PC-9 (cell line): ENCODE measurements around the gene C15orf40. TPM values are rescaled to one million over a fixed set of nuclear protein-coding genes. Genes with fewer than 3 reads are reported as not detected.
"Not testable (repeated sequence)": the region's sequence is repeated elsewhere in the genome, so short reads cannot be mapped to it uniquely, and the experiment has no call there.

Experiments
- BruUV-seq: library from RNA; stranded (reverse); fragments of 400-500 nt; replicated peaks from 2 replicates; lab custom pipeline; 2021; lab: Mats Ljungman, UMichigan
- CTCF ChIA-PET: fragments of 300-600 bp; sonication (Branson Sonifier 250); formaldehyde crosslinking; loops from one replicate; lab custom pipeline; 2022; ENCODE audit warnings: antibody characterized with exemption; lab: Charles Lee
- POLR2A ChIA-PET: fragments of 300-600 bp; sonication (Branson Sonifier 250); formaldehyde crosslinking; loops from one replicate; lab custom pipeline; 2022; ENCODE audit warnings: antibody characterized with exemption; ENCODE audit not compliant: unreplicated experiment; lab: Charles Lee
- DNase-seq, 2 experiments: peaks; one replicate each; pipeline versions ENCODE4 v3.0.0 to v3.0.0-alpha.2; 2015 to 2022; ENCODE audit warnings: mixed read lengths in 1 of 2
- H2AFZ ChIP-seq: fragments of 200-600 bp; sonication (generic); 2 replicates; pipeline ENCODE4 v1.8.1; 2017; ENCODE audit warnings: antibody characterized with exemption
- H3F3A ChIP-seq: fragments of 200-600 bp; sonication (generic); 2 replicates; pipeline ENCODE4 v1.8.1; 2017; ENCODE audit warnings: antibody characterized with exemption, mild to moderate bottlenecking, low read depth; ENCODE audit not compliant: insufficient read depth
- H3K27ac ChIP-seq: fragments of 200-600 bp; sonication (generic); 2 replicates; pipeline ENCODE4 v1.6.1; 2016; ENCODE audit warnings: mixed run types
- H3K27me3 ChIP-seq: fragments of 200-600 bp; sonication (generic); 2 replicates; pipeline ENCODE4 v1.6.1; 2016; ENCODE audit warnings: low read depth, mixed run types; ENCODE audit not compliant: insufficient read depth
- H3K36me3 ChIP-seq: fragments of 200-600 bp; sonication (generic); 2 replicates; pipeline ENCODE4 v1.6.1; 2016; ENCODE audit warnings: low read depth, mixed run types
- H3K4me1 ChIP-seq: fragments of 200-600 bp; sonication (generic); replicated peaks from 2 replicates; pipeline ENCODE4 v1.6.1; 2016; ENCODE audit warnings: mixed run types; ENCODE audit not compliant: insufficient read depth
- H3K4me2 ChIP-seq: fragments of 200-600 bp; sonication (generic); 2 replicates; pipeline ENCODE4 v1.6.1; 2017; ENCODE audit warnings: mixed run types
- H3K4me3 ChIP-seq: fragments of 200-600 bp; sonication (generic); 2 replicates; pipeline ENCODE4 v1.6.1; 2016; ENCODE audit warnings: mixed run types
- H3K79me2 ChIP-seq: fragments of 200-600 bp; sonication (generic); 2 replicates; pipeline ENCODE4 v1.6.1; 2017; ENCODE audit warnings: low read depth, mixed run types
- H3K9me2 ChIP-seq: fragments of 200-600 bp; sonication (generic); 2 replicates; pipeline ENCODE4 v1.8.1; 2017; ENCODE audit warnings: mild to moderate bottlenecking; ENCODE audit not compliant: insufficient read depth
- H3K9me3 ChIP-seq: fragments of 200-600 bp; sonication (generic); 2 replicates; pipeline ENCODE4 v1.8.1; 2016; ENCODE audit warnings: low read depth; ENCODE audit not compliant: insufficient read depth
- H4K20me1 ChIP-seq: fragments of 200-600 bp; sonication (generic); 2 replicates; pipeline ENCODE4 v1.8.1; 2017; ENCODE audit not compliant: insufficient read depth
- CTCF ChIP-seq: fragments of 200-600 bp; sonication (generic); conservative IDR thresholded peaks from 2 replicates; pipeline ENCODE4 v1.6.1; 2017; ENCODE audit warnings: mixed run types, antibody characterized with exemption, mild to moderate bottlenecking, moderate library complexity
- EZH2 ChIP-seq: fragments of 200-600 bp; sonication (generic); IDR thresholded peaks from 2 replicates; pipeline ENCODE4 v1.8.0; 2017; ENCODE audit warnings: antibody characterized with exemption, low read depth
- intact Hi-C: fragments of 100-400 bp; cut with micrococcal nuclease; formaldehyde crosslinking; loops from one replicate; pipeline ENCODE4 v1.10.0; 2022; ENCODE audit not compliant: unreplicated experiment
- total RNA-seq: library from RNA; stranded (reverse); gene quantifications from 2 replicates; pipeline ENCODE4 v1.2.3, GENCODE V29; 2021

C15orf40 gene
- total RNA-seq, 1 experiment from 2014 or later = 21.2 TPM

DNA sequence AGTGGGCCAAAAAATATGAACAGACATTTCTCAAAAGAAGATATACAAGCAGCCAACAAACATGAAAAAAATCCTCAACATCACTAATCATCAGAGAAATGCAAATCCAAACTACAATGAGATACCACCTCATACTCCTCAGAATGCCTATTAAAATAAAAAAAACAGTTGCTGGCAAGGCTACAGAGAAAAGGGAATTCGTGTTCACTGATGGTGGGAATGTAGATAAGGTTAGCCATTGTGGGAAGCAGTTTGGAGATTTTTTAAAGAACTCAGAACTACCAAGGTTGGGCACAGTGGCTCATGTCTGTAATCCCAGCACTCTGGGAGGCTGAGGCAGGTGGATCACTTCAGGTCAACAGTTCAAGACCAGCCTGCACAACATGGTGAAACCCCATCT lies 27.8 kb upstream of the C15orf40 start:
- Histone ChIP-seq H3K36me3 (peaks cover 27% of the 10 kb centered on the region), H3K4me2 (no peak overlapping the region), H3K9me2 (no peaks in the 10 kb centered on the region), H4K20me1 (peaks cover 37% of the 10 kb centered on the region), H3F3A (peaks cover 6% of the 10 kb centered on the region; the same call in 1 of the 2 replicates), H3K4me3 (no peak overlapping the region), H3K9me3 (no peaks in the 10 kb centered on the region), H3K27ac (no peak overlapping the region), H2AFZ (no peak overlapping the region), H3K4me1 (no peaks in the 10 kb centered on the region), H3K79me2 (peaks cover 77% of the 10 kb centered on the region), H3K27me3 (no peaks in the 10 kb centered on the region)
- no TSS peak for BruUV-seq
- ChIA-PET POLR2A (no interaction called here), CTCF (no interaction called here)
- TF ChIP-seq EZH2 (no peak), CTCF (no peak)
- no peak for DNase-seq
- intact Hi-C loops = no loop called here

- Histone ChIP-seq H3K4me2 (no peak overlapping the region), H3K9me2 (no peaks in the 10 kb centered on the region), H3K27me3 (no peaks in the 10 kb centered on the region), H3K4me3 (no peak overlapping the region), H2AFZ (no peak overlapping the region), H3K27ac (no peak overlapping the region), H3K36me3 (peaks cover 23% of the 10 kb centered on the region), H3K79me2 (peaks cover 84% of the 10 kb centered on the region), H3K4me1 (no peaks in the 10 kb centered on the region), H3K9me3 (no peaks in the 10 kb centered on the region), H3F3A (peaks cover 6% of the 10 kb centered on the region; the same call in 1 of the 2 replicates), H4K20me1 (peaks cover 45% of the 10 kb centered on the region)
- no peak for TF ChIP-seq EZH2
- no peak for TF ChIP-seq CTCF
- POLR2A ChIA-PET = no interaction called here
- CTCF ChIA-PET = no interaction called here
- DNase-seq = no peak
- intact Hi-C loops = no loop called here
- no TSS peak for BruUV-seq
These were observed 24.8 kb upstream of the C15orf40 start for GRCh38 chr15:83036253-83036652.

DNA sequence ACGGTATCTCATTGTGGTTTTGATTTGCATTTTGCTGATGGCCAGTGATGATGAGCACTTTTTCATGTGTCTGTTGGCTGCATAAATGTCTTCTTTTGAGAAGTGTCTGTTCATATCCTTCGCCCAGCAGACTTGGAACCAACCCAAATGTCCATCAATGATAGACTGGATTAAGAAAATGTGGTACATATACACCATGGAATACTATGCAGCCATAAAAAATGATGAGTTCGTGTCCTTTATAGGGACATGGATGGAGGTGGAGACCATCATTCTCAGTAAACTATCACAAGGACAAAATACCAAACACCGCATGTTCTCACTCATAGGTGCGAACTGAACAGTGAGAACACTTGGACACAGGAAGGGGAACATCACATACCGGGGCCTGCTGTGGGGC lies 19.8 kb upstream of the C15orf40 start:
- POLR2A ChIA-PET, BruUV-seq, H2AFZ ChIP-seq, H3K9me3 ChIP-seq, H3K27me3 ChIP-seq, intact Hi-C loops, H3K27ac ChIP-seq, H3K9me2 ChIP-seq, DNase-seq, H3K4me1 ChIP-seq, CTCF ChIA-PET, H3K4me3 ChIP-seq, H3K4me2 ChIP-seq: not testable (repeated sequence)
- Histone ChIP-seq H3F3A (peaks cover 10% of the 10 kb centered on the region), H3K79me2 (peaks cover 48% of the 10 kb centered on the region), H3K36me3 (peaks cover 33% of the 10 kb centered on the region; the same call in 1 of the 2 replicates), H4K20me1 (peaks cover 45% of the 10 kb centered on the region)

DNA sequence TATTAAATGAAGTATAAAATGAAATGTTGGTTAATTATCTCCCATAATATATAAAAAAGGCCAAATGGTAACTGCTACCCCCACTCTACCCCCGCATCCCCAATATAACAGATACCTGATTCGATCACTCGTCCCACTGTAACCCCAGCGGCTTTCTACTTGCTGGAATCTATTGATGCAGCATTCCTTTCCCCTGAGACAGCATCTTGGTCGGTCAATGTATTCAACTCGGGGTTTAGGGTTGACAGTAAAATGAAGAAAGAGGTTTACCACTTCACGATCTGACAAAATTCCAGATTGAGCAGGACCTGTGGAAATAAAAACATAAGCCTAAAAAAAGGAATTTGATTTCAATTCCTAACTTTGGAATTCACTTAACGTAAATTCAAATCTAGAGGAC lies 18.6 kb upstream of the C15orf40 start:
- CTCF ChIA-PET = no interaction called here
- no peak for DNase-seq
- intact Hi-C loops = no loop called here

More for the DNA sequence above, 18.6 kb upstream of the C15orf40 start:
- H3K27ac ChIP-seq = no peak overlapping the region
- peaks cover 5% of the 10 kb centered on the region; the same call in 1 of the 2 replicates for H3F3A ChIP-seq
- POLR2A ChIA-PET = no interaction called here
- no peak for TF ChIP-seq CTCF
- TF ChIP-seq EZH2 = no peak
- H4K20me1 ChIP-seq = peaks cover 36% of the 10 kb centered on the region
- H3K4me3 ChIP-seq = no peak overlapping the region
- peaks cover 36% of the 10 kb centered on the region for H3K79me2 ChIP-seq
- H3K27me3 ChIP-seq = no peaks in the 10 kb centered on the region
- H3K4me2 ChIP-seq = no peak overlapping the region
- H3K4me1 ChIP-seq = no peaks in the 10 kb centered on the region
- H3K9me2 ChIP-seq = no peaks in the 10 kb centered on the region
- BruUV-seq = no TSS peak
- H2AFZ ChIP-seq = no peak overlapping the region
- no peaks in the 10 kb centered on the region for H3K9me3 ChIP-seq
- H3K36me3 ChIP-seq = peaks cover 33% of the 10 kb centered on the region; the same call in 1 of the 2 replicates
